A673 (cell line): Measurements from ENCODE around the gene VPS41. TPM values are rescaled to one million over a fixed set of nuclear protein-coding genes. Genes with fewer than 3 reads are reported as not detected.

ENCODE experiments used
- Bru-seq: library from RNA; stranded (reverse); fragments of 400-500 nt; gene quantifications from one replicate; lab custom pipeline; 2021; lab: Mats Ljungman, UMichigan
- BruChase-seq, 2 experiments: library from RNA; stranded (reverse); fragments of 400-500 nt; gene quantifications; one replicate each; lab custom pipeline; 2021; lab: Mats Ljungman, UMichigan
- BruUV-seq: library from RNA; stranded (reverse); fragments of 400-500 nt; replicated peaks from 2 replicates; lab custom pipeline; 2021; lab: Mats Ljungman, UMichigan
- CTCF ChIA-PET: fragments of 300-600 bp; sonication (Branson Sonifier 250); formaldehyde crosslinking; loops from one replicate; lab custom pipeline; 2022; ENCODE audit warnings: antibody characterized with exemption; lab: Charles Lee
- POLR2A ChIA-PET: fragments of 300-600 bp; sonication (Branson Sonifier 250); formaldehyde crosslinking; loops from one replicate; lab custom pipeline; 2022; ENCODE audit warnings: antibody characterized with exemption; ENCODE audit not compliant: low non-redundant PET; lab: Charles Lee
- DNase-seq: peaks from one replicate; pipeline ENCODE4 v3.0.0-alpha.2; 2015; ENCODE audit warnings: low spot score
- H3K27ac ChIP-seq: fragments of 200-600 bp; sonication (generic); 2 replicates; pipeline ENCODE4 v1.5.1; 2016; ENCODE audit warnings: mixed run types, low read depth, mild to moderate bottlenecking, mixed read lengths, antibody characterized with exemption, low read length; ENCODE audit not compliant: poor library complexity, severe bottlenecking
- H3K27me3 ChIP-seq: fragments of 200-600 bp; sonication (generic); replicated peaks from 2 replicates; pipeline ENCODE4 v1.6.1; 2017; ENCODE audit warnings: mixed run types, low read depth, mild to moderate bottlenecking, mixed read lengths, antibody characterized with exemption, low read length; ENCODE audit not compliant: insufficient read depth, poor library complexity
- H3K36me3 ChIP-seq: fragments of 200-600 bp; sonication (generic); 2 replicates; pipeline ENCODE4 v1.6.1; 2016; ENCODE audit warnings: mixed run types, mild to moderate bottlenecking, mixed read lengths, antibody characterized with exemption, low read length; ENCODE audit not compliant: insufficient read depth, poor library complexity, severe bottlenecking
- H3K4me1 ChIP-seq: fragments of 200-600 bp; sonication (generic); 2 replicates; pipeline ENCODE4 v1.6.1; 2017; ENCODE audit warnings: mixed run types, mild to moderate bottlenecking, mixed read lengths, antibody characterized with exemption, low read length; ENCODE audit not compliant: insufficient read depth, poor library complexity, severe bottlenecking
- H3K4me3 ChIP-seq: fragments of 200-600 bp; sonication (generic); 2 replicates; pipeline ENCODE4 v1.5.1; 2016; ENCODE audit warnings: low read depth, mixed run types, mild to moderate bottlenecking, mixed read lengths, low read length; ENCODE audit not compliant: poor library complexity, severe bottlenecking
- H3K9me3 ChIP-seq: fragments of 200-600 bp; sonication (generic); 2 replicates; pipeline ENCODE4 v1.6.1; 2016; ENCODE audit warnings: mixed run types, low read depth, mild to moderate bottlenecking, mixed read lengths, antibody characterized with exemption, low read length; ENCODE audit not compliant: poor library complexity, severe bottlenecking
- CTCF ChIP-seq: fragments of 300-800, 200-600 bp; sonication (generic); conservative IDR thresholded peaks from 2 replicates; pipeline ENCODE4 v1.5.1; 2017; ENCODE audit warnings: low read depth, mild to moderate bottlenecking, antibody characterized with exemption, low read length, moderate library complexity, mixed read lengths
- EZH2 ChIP-seq: fragments of 200-600 bp; sonication (generic); IDR thresholded peaks from 2 replicates; pipeline ENCODE4 v1.6.1; 2017; ENCODE audit warnings: borderline replicate concordance, low read depth, mild to moderate bottlenecking, mixed read lengths, antibody characterized with exemption, low read length; ENCODE audit not compliant: poor library complexity, severe bottlenecking
- intact Hi-C: fragments of 100-400 bp; cut with micrococcal nuclease; formaldehyde crosslinking; loops from one replicate; pipeline ENCODE4 v1.10.0; 2022; ENCODE audit not compliant: unreplicated experiment
- long read RNA-seq: library from polyadenylated mRNA; stranded (forward); transcript quantifications from one replicate; pipeline ENCODE4 v2.0.0, GENCODE V29; 2022
- total RNA-seq: library from RNA; stranded (reverse); gene quantifications from 2 replicates; pipeline ENCODE4 v1.2.3, GENCODE V29; 2021

Gene VPS41
- total RNA-seq (45.8 and 55.3 TPM in 2 replicates), Bru-seq, nascent RNA (percentile 73 among the genes with signal in this experiment), BruChase-seq, experiment 1, labeled RNA remaining after a 2-hour chase (percentile 65 among the genes with signal in this experiment), BruChase-seq, experiment 2, labeled RNA remaining after a 6-hour chase (percentile 64 among the genes with signal in this experiment)
- long read RNA-seq, full-length matches to known transcripts, result 40 of 58 reads
- long read RNA-seq, partial matches to known transcripts, result 4 of 58 reads
- long read RNA-seq, other reads (novel, unspliced or antisense), result 14 of 58 reads

DNA sequence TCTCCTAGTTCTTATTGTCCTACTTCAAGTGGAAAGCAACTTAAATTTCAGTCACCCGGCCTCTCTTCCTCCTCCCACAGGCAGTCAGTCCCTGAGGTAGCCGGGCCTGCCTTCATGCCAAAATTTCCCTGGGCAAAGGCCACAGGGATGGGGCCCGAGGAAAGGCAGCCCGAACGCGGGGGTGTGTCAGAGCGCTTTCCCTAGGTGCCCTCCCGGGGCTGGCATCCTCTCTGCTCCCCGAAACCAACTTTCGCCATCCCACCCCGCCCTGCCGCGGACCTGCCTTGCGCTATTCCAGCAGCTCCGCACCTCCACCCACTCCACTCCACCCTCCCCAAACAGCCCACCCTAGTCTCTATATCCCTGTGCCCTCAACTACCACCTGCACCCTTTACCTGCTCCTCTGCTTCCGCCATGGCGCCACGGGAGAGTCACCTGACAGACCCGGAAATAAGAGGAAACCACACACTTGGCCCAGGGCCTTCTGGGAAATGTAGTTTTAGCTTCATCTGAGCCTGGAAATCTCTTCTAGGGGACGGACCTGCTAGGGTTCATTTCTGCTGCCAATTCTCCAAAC, at the start of gene VPS41:
Gene VPS41, minus strand, starts transcription at position 433 of the 577 bp plus-strand sequence. Its CDS starts 17 bp downstream, at position 416.
- POLR2A ChIA-PET, result no interaction called here
- peaks cover 3% of the 10 kb centered on the region for H3K27me3 ChIP-seq
- peak within 1 kb of the TSS; percentile 72 for H3K4me3 ChIP-seq
- TF ChIP-seq CTCF (no peak), EZH2 (no peak)
- H3K9me3 ChIP-seq, result no peaks in the 10 kb centered on the region
- no peak within 1 kb of the TSS for H3K27ac ChIP-seq
- peak; percentile 83 for DNase-seq
- no peaks in the 10 kb centered on the region for H3K36me3 ChIP-seq
- CTCF ChIA-PET, result no interaction called here
- intact Hi-C loops, result no loop called here
- TSS peak; percentile 67 for BruUV-seq
- H3K4me1 ChIP-seq, result no peaks in the 10 kb centered on the region

GRCh38 chr7:38955892-38956291, 46.9 kb upstream of the VPS41 start:
- Histone ChIP-seq H3K27ac (no peak overlapping the region), H3K36me3 (no peaks in the 10 kb centered on the region), H3K27me3 (peaks cover 14% of the 10 kb centered on the region), H3K4me1 (no peaks in the 10 kb centered on the region), H3K9me3 (no peaks in the 10 kb centered on the region), H3K4me3 (no peak overlapping the region)
- intact Hi-C loops, result no loop called here
- no TSS peak for BruUV-seq
- DNase-seq, result no peak
- no peak for TF ChIP-seq EZH2
- TF ChIP-seq CTCF, result no peak
- POLR2A ChIA-PET, result no interaction called here
- CTCF ChIA-PET, result no interaction called here

DNA sequence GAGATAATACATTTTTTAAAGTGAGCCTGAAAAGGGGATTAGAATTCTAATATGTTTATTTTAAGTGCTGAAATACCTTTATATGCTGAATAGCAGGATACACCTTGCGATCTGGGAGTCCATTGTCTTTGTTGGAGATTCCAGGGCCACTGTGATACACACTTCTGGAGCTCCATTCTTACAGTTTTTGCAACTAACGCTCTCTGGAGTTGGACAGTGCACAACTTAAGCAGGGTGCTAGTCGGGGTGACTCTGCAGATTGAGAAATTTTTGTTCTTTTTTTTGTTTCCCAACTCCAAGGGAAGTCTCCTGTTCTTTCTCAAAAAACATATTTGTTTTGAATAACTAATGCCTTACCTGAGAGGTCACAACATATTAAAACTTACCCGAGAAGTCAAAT, 45.0 kb upstream of the VPS41 start:
- no peak for DNase-seq
- TF ChIP-seq CTCF (no peak), EZH2 (no peak)
- no peak overlapping the region for H3K4me3 ChIP-seq
- no peaks in the 10 kb centered on the region for H3K9me3 ChIP-seq
- peaks cover 6% of the 10 kb centered on the region for H3K27me3 ChIP-seq
- POLR2A ChIA-PET, result no interaction called here
- no TSS peak for BruUV-seq
- no peaks in the 10 kb centered on the region for H3K36me3 ChIP-seq
- no peaks in the 10 kb centered on the region for H3K4me1 ChIP-seq
- H3K27ac ChIP-seq, result no peak overlapping the region
- intact Hi-C loops, result no loop called here
- CTCF ChIA-PET, result no interaction called here
